K562 (cell line): ENCODE measurements around the gene RNF135. TPM values are rescaled to one million over a fixed set of nuclear protein-coding genes. Genes with fewer than 3 reads are reported as not detected.

Experiments used
- ATAC-seq: fragments of 200-7000 bp; cut with Tn5 transposase; 3 replicates; pipeline ENCODE4 v1.9.1; 2020; ENCODE audit warnings: moderate library complexity
- BruUV-seq: library from RNA; stranded (reverse); fragments of 400-500 nt; replicated peaks from 2 replicates; lab custom pipeline; 2021; lab: Mats Ljungman, UMichigan
- CTCF ChIA-PET: fragments of 300-600 bp; formaldehyde crosslinking; extraction: SDS; loops from one replicate; lab custom pipeline; 2021; ENCODE audit warnings: low intra/inter-chr PET ratio; lab: Yijun Ruan, JAX
- POLR2A ChIA-PET: fragments of 300-600, 350-650 bp; sonication (Branson Sonifier 250); formaldehyde crosslinking; extraction: SDS; loops from one replicate; lab custom pipeline; 2021; ENCODE audit warnings: antibody characterized with exemption, inconsistent platforms; lab: Yijun Ruan, JAX
- DNase-seq, 4 experiments: peaks; one replicate each; pipeline versions ENCODE4 v3.0.0 to v3.0.0-alpha.2; 2011 to 2018; ENCODE audit warnings: low spot score in 3 of 4, mixed read lengths in 3 of 4; ENCODE audit errors: extremely low read depth in 1 of 4
- FAIRE-seq: peaks from 2 replicates; lab custom pipeline; 2011; peaks lifted over from hg19 to GRCh38; lab: Jason Lieb, UNC
- H2AFZ ChIP-seq: 2 replicates; pipeline ENCODE4 v1.6.0; 2011; ENCODE audit warnings: low read depth, low read length, control low read depth, inconsistent platforms
- H3K27ac ChIP-seq: fragments of 200-600 bp; 3 replicates; pipeline ENCODE4 v1.8.0; 2011; ENCODE audit warnings: low read depth, mild to moderate bottlenecking, control low read depth, inconsistent platforms, low read length, moderate library complexity, mixed read lengths; ENCODE audit errors: extremely low read depth
- H3K27me3 ChIP-seq, 2 experiments: fragments of 300-600 bp in 1 of 2; 2 replicates in 1 of 2; 3 replicates in 1 of 2; pipeline versions ENCODE4 v1.6.0 to v1.8.0; 2011; ENCODE audit warnings: inconsistent platforms in 2 of 2, low read length in 2 of 2, mild to moderate bottlenecking in 1 of 2, mixed read lengths in 1 of 2, moderate library complexity in 1 of 2; ENCODE audit not compliant: control insufficient read depth in 2 of 2, insufficient read depth in 2 of 2
- H3K36me3 ChIP-seq: fragments of 300-600 bp; 3 replicates; pipeline ENCODE4 v1.8.0; 2011; ENCODE audit warnings: mild to moderate bottlenecking, low read length, inconsistent platforms; ENCODE audit not compliant: control insufficient read depth, insufficient read depth
- H3K4me1 ChIP-seq, 2 experiments: fragments of 200-600 bp in 1 of 2; replicated peaks in 1 of 2; 2 replicates in 1 of 2; 3 replicates in 1 of 2; pipeline versions ENCODE4 v1.5.1 to v1.8.0; 2011; ENCODE audit warnings: inconsistent platforms in 2 of 2, low read length in 2 of 2, mild to moderate bottlenecking in 1 of 2, mixed read lengths in 1 of 2, moderate library complexity in 1 of 2; ENCODE audit not compliant: control insufficient read depth in 2 of 2, insufficient read depth in 2 of 2
- H3K4me2 ChIP-seq: 2 replicates; pipeline ENCODE4 v1.6.1; 2011; ENCODE audit warnings: low read length, control low read depth, inconsistent platforms, mixed read lengths; ENCODE audit not compliant: insufficient read depth
- H3K4me3 ChIP-seq: fragments of 200-600 bp; sonication (generic), shearing (Covaris generic); 2 replicates; pipeline ENCODE4 v1.5.1; 2016; ENCODE audit warnings: control low read depth, inconsistent platforms
- H3K79me2 ChIP-seq: fragments of 200-600 bp; 3 replicates; pipeline ENCODE4 v1.8.0; 2011; ENCODE audit warnings: low read length, inconsistent platforms; ENCODE audit not compliant: control insufficient read depth, insufficient read depth
- H3K9ac ChIP-seq, 2 experiments: 2 replicates each; pipeline versions ENCODE4 v1.6.0 to v1.6.1; 2011; ENCODE audit warnings: low read depth in 2 of 2, low read length in 2 of 2, control low read depth in 1 of 2, inconsistent platforms in 1 of 2, mild to moderate bottlenecking in 1 of 2, mixed read lengths in 1 of 2; ENCODE audit not compliant: insufficient read depth in 1 of 2
- H3K9me1 ChIP-seq: one replicate; pipeline ENCODE4 v1.6.0; 2011; ENCODE audit warnings: inconsistent platforms, mild to moderate bottlenecking, low read length, moderate library complexity; ENCODE audit not compliant: control insufficient read depth, insufficient read depth
- H3K9me3 ChIP-seq: replicated peaks from 2 replicates; pipeline ENCODE4 v1.5.1; 2011; ENCODE audit warnings: low read depth, low read length, inconsistent platforms; ENCODE audit not compliant: control insufficient read depth, insufficient read depth
- H4K20me1 ChIP-seq: replicated peaks from 2 replicates; pipeline ENCODE4 v1.6.1; 2011; ENCODE audit warnings: low read length, inconsistent platforms, mixed read lengths; ENCODE audit not compliant: control insufficient read depth, insufficient read depth
- CEBPB ChIP-seq: fragments of 450-650 bp; IDR thresholded peaks from 2 replicates; pipeline ENCODE4 v1.6.1; 2016; ENCODE audit warnings: missing genetic modification characterization, missing compliant biosample characterization
- ELF2 ChIP-seq: fragments of 250-450 bp; sonication (Bioruptor Pico); IDR thresholded peaks from 2 replicates; pipeline ENCODE4 v1.5.0; 2021; ENCODE audit warnings: mild to moderate bottlenecking
- FOXM1 ChIP-seq, 2 experiments: fragments of 450-650 bp in 1 of 2; sonication (generic) in 1 of 2; formaldehyde crosslinking in 1 of 2; IDR thresholded peaks; 2 replicates each; pipeline versions ENCODE4 v1.6.1 to v1.9.0; 2017 to 2022; ENCODE audit warnings: low read depth in 2 of 2, mild to moderate bottlenecking in 2 of 2, missing genetic modification reagents in 1 of 2, moderate library complexity in 1 of 2
- HDAC3 ChIP-seq: fragments of 450-650 bp; IDR thresholded peaks from 2 replicates; pipeline ENCODE4 v1.6.1; 2018; ENCODE audit warnings: borderline replicate concordance, mild to moderate bottlenecking, moderate library complexity; ENCODE audit not compliant: partially characterized antibody
- L3MBTL2 ChIP-seq: fragments of 450-650 bp; IDR thresholded peaks from 2 replicates; pipeline ENCODE4 v1.6.1; 2016; ENCODE audit warnings: mild to moderate bottlenecking, moderate library complexity
- MYBL2 ChIP-seq, 2 experiments: fragments of 450-650 bp in 1 of 2; sonication (generic) in 1 of 2; formaldehyde crosslinking in 1 of 2; IDR thresholded peaks; 2 replicates each; pipeline versions ENCODE4 v1.6.1 to v1.8.1; 2017 to 2022; ENCODE audit warnings: borderline replicate concordance in 1 of 2, inconsistent platforms in 1 of 2, low read depth in 1 of 2, mild to moderate bottlenecking in 1 of 2, missing genetic modification reagents in 1 of 2, moderate library complexity in 1 of 2
- SIN3B ChIP-seq: fragments of 450-650 bp; IDR thresholded peaks from 2 replicates; pipeline ENCODE4 v1.6.1; 2017; ENCODE audit warnings: low read depth, mild to moderate bottlenecking, moderate library complexity
- XRCC3 ChIP-seq: fragments of 450-650 bp; IDR thresholded peaks from 2 replicates; pipeline ENCODE4 v1.6.1; 2017; ENCODE audit warnings: mild to moderate bottlenecking, moderate library complexity
- ZFX ChIP-seq: sonication (generic); formaldehyde crosslinking; IDR thresholded peaks from 2 replicates; pipeline ENCODE4 v1.8.0; 2022; ENCODE audit warnings: mild to moderate bottlenecking, missing genetic modification reagents, moderate library complexity
- ZNF140 ChIP-seq: fragments of 250-450 bp; sonication (Bioruptor Pico); IDR thresholded peaks from 2 replicates; pipeline ENCODE4 v1.8.0; 2021; ENCODE audit warnings: moderate library complexity, mild to moderate bottlenecking, inconsistent platforms
- WGBS: fragments of 100-300 bp; shearing (Covaris generic); methylation state at CpG from one replicate; pipeline ENCODE4 v1.1.6; 2016; ENCODE audit warnings: low coverage, mixed read lengths; ENCODE audit not compliant: insufficient coverage; ENCODE audit errors: missing lambda C conversion rate; 5-methylcytosine and 5-hydroxymethylcytosine counted together
- in situ Hi-C: fragments of 300-500 bp; cut with MboI; formaldehyde crosslinking; loops from 4 replicates; pipeline ENCODE4 v1.15.0; 2018; ENCODE audit warnings: inconsistent platforms, mixed read lengths
- intact Hi-C: fragments of 100-400 bp; cut with micrococcal nuclease; formaldehyde crosslinking; loops from 2 replicates; pipeline ENCODE4 v1.14.2; 2022
- polyA plus RNA-seq, 8 experiments: library from polyadenylated mRNA; depleted of rRNA in 4 of 8; stranded (reverse) in 5 of 8; unstranded in 3 of 8; fragments of >200 nt; fragmentation: Nextera tagmentation in 2 of 8; fragmentation: Illumina TruSeq in 1 of 8; extraction: Ambion mirVana in 2 of 8; extraction: Trizol in 1 of 8; gene quantifications; 2 replicates each; pipeline versions ENCODE4 v1.2.1 to v1.2.3, GENCODE V29; 2011 to 2014; ENCODE audit warnings: inconsistent platforms in 1 of 8, missing spikeins in 1 of 8
- total RNA-seq, 7 experiments: library from RNA; depleted of rRNA in 6 of 7; stranded (reverse); fragments of >200 nt in 6 of 7; fragmentation: Illumina TruSeq in 2 of 7; extraction: Trizol in 2 of 7; gene quantifications; 2 replicates each; pipeline versions ENCODE4 v1.2.1 to v1.2.3, GENCODE V29; 2011 to 2021; ENCODE audit warnings: low replicate concordance in 1 of 7
- TF ChIP-seq, protein P1 (sequence below): fragments of 250-450 bp; sonication (Bioruptor Pico); IDR thresholded peaks from 2 replicates; pipeline ENCODE4 v1.4.0; 2020
- TF ChIP-seq, protein P2 (sequence below): fragments of 450-650 bp; formaldehyde crosslinking; IDR thresholded peaks from 2 replicates; pipeline ENCODE4 v1.4.0; 2022; ENCODE audit warnings: missing genetic modification characterization

RNF135 gene
- total and polyA plus RNA-seq, 9 of the 15 experiments (the other 6 are each of a cell fraction or from before 2014, with no cell fraction given) = 0.08 TPM; not detected in 8

DNA sequence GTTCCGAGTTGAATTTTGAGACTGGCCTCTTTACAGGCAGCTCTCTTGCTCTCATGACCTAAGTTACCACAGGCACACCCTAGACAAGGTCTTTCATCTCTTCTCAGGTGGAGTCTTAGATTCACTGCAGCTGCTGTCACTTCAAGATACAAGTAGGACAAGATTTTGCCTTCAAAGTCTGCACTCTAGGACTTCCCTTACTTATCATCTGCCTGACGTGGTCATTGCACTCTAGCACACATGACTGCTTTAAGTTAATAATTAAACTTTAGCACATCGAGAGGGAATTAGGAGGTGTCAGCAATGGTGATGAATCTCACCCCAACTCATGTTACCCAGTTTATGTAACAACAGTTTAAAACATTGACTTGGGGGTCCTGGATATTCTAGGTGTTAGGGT lies 25.6 kb downstream of the RNF135 start:
- Histone ChIP-seq H3K9me1 (no peaks in the 10 kb centered on the region), H4K20me1 (no peaks in the 10 kb centered on the region), H2AFZ (no peak overlapping the region), H3K79me2 (no peaks in the 10 kb centered on the region), H3K4me2 (no peak overlapping the region), H3K27me3 (peaks cover 8 to 21% of the 10 kb centered on the region in 2 experiments; a peak in 3 of 5 replicates), H3K9me3 (no peaks in the 10 kb centered on the region), H3K4me1 (no peaks in the 10 kb centered on the region), H3K27ac (no peak overlapping the region), H3K36me3 (no peaks in the 10 kb centered on the region), H3K4me3 (no peak overlapping the region), H3K9ac (no peak overlapping the region)
- ChIA-PET CTCF (no interaction called here), POLR2A (no interaction called here)
- FAIRE-seq = no peak
- no peak for DNase-seq
- no TSS peak for BruUV-seq
- no peak for ATAC-seq
- TF ChIP-seq CEBPB (tag) = no peak
- no peak for TF ChIP-seq HDAC3
- TF ChIP-seq XRCC3 = no peak
- no peak for TF ChIP-seq ZFX (CRISPR knock-in tag)
- TF ChIP-seq MYBL2 (IDR thresholded peaks at IDR 0.05; ENCODE audit: low read depth) = no peak
- no peak for TF ChIP-seq MYBL2 (CRISPR knock-in tag; IDR thresholded peaks at IDR 0.05; ENCODE audit: borderline replicate concordance)
- TF ChIP-seq L3MBTL2 = no peak
- TF ChIP-seq, protein P1, sequence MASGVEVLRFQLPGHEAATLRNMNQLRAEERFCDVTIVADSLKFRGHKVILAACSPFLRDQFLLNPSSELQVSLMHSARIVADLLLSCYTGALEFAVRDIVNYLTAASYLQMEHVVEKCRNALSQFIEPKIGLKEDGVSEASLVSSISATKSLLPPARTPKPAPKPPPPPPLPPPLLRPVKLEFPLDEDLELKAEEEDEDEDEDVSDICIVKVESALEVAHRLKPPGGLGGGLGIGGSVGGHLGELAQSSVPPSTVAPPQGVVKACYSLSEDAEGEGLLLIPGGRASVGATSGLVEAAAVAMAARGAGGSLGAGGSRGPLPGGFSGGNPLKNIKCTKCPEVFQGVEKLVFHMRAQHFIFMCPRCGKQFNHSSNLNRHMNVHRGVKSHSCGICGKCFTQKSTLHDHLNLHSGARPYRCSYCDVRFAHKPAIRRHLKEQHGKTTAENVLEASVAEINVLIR = no peak
- no peak for TF ChIP-seq ELF2 (CRISPR knock-in tag)
- TF ChIP-seq FOXM1 (IDR thresholded peaks at IDR 0.05; ENCODE audit: low read depth) = no peak
- TF ChIP-seq FOXM1 (CRISPR knock-in tag; IDR thresholded peaks at IDR 0.05; ENCODE audit: low read depth) = no peak
- TF ChIP-seq SIN3B = no peak
- TF ChIP-seq ZNF140 (CRISPR knock-in tag) = no peak
- TF ChIP-seq, protein P2, sequence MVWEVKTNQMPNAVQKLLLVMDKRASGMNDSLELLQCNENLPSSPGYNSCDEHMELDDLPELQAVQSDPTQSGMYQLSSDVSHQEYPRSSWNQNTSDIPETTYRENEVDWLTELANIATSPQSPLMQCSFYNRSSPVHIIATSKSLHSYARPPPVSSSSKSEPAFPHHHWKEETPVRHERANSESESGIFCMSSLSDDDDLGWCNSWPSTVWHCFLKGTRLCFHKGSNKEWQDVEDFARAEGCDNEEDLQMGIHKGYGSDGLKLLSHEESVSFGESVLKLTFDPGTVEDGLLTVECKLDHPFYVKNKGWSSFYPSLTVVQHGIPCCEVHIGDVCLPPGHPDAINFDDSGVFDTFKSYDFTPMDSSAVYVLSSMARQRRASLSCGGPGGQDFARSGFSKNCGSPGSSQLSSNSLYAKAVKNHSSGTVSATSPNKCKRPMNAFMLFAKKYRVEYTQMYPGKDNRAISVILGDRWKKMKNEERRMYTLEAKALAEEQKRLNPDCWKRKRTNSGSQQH (CRISPR knock-in tag) = no peak
- in situ Hi-C loops (no loop called here), intact Hi-C loops (no loop called here)
- 0% methylated on average over 3 of the region's 3 CpGs for WGBS
